PC-3 (cell line): ENCODE results near the gene OPALIN. TPM values are rescaled to one million over a fixed set of nuclear protein-coding genes. Genes with fewer than 3 reads are reported as not detected.

Experiments
- ATAC-seq: fragments of 200-7000 bp; cut with Tn5 transposase; 2 replicates; pipeline ENCODE4 v1.9.1; 2020; ENCODE audit warnings: mild to moderate bottlenecking, moderate library complexity
- BruUV-seq: library from RNA; stranded (reverse); fragments of 400-500 nt; replicated peaks from 2 replicates; lab custom pipeline; 2021; lab: Mats Ljungman, UMichigan
- CTCF ChIA-PET: fragments of 300-600 bp; sonication (Branson Sonifier 250); formaldehyde crosslinking; loops from one replicate; lab custom pipeline; 2022; ENCODE audit warnings: antibody characterized with exemption; lab: Charles Lee
- POLR2A ChIA-PET: fragments of 300-600 bp; sonication (Branson Sonifier 250); formaldehyde crosslinking; loops from one replicate; lab custom pipeline; 2022; ENCODE audit warnings: antibody characterized with exemption; ENCODE audit not compliant: unreplicated experiment; lab: Charles Lee
- DNase-seq: peaks from one replicate; pipeline ENCODE4 v3.0.0-alpha.2; 2015
- H2AFZ ChIP-seq: fragments of 300-600 bp; sonication (generic); 2 replicates; pipeline ENCODE4 v1.6.0; 2016; ENCODE audit warnings: antibody characterized with exemption, low read length
- H3F3A ChIP-seq: fragments of 300-600 bp; sonication (generic); one replicate; pipeline ENCODE4 v1.6.0; 2017; ENCODE audit warnings: antibody characterized with exemption, low read length, control low read depth, mild to moderate bottlenecking; ENCODE audit not compliant: unreplicated experiment
- H3K27ac ChIP-seq: fragments of 300-600 bp; sonication (generic); 2 replicates; pipeline ENCODE4 v1.5.1; 2016; ENCODE audit warnings: mild to moderate bottlenecking, low read length
- H3K27me3 ChIP-seq: fragments of 300-600 bp; sonication (generic); 2 replicates; pipeline ENCODE4 v1.6.1; 2016; ENCODE audit warnings: low read length, mixed read lengths
- H3K36me3 ChIP-seq: fragments of 300-600 bp; sonication (generic); 2 replicates; pipeline ENCODE4 v1.6.1; 2016; ENCODE audit warnings: low read depth, mixed run types, low read length, mixed read lengths
- H3K4me1 ChIP-seq: fragments of 300-600 bp; sonication (generic); 2 replicates; pipeline ENCODE4 v1.5.1; 2016; ENCODE audit warnings: low read length; ENCODE audit not compliant: insufficient read depth
- H3K4me2 ChIP-seq: fragments of 300-600 bp; sonication (generic); 2 replicates; pipeline ENCODE4 v1.6.0; 2016; ENCODE audit warnings: low read length
- H3K4me3 ChIP-seq: fragments of 300-600 bp; sonication (generic); 2 replicates; pipeline ENCODE4 v1.5.1; 2016; ENCODE audit warnings: mild to moderate bottlenecking, low read length, mixed read lengths
- H3K79me2 ChIP-seq: fragments of 300-600 bp; sonication (generic); 2 replicates; pipeline ENCODE4 v1.6.1; 2017; ENCODE audit warnings: low read length, mixed read lengths
- H3K9ac ChIP-seq: fragments of 300-600 bp; sonication (generic); 2 replicates; pipeline ENCODE4 v1.6.0; 2016; ENCODE audit warnings: mild to moderate bottlenecking, low read length
- H3K9me2 ChIP-seq: fragments of 300-600 bp; sonication (generic); replicated peaks from 2 replicates; pipeline ENCODE4 v1.6.1; 2016; ENCODE audit warnings: mixed run types, low read length, mixed read lengths
- H3K9me3 ChIP-seq: fragments of 300-600 bp; sonication (generic); 2 replicates; pipeline ENCODE4 v1.6.1; 2016; ENCODE audit warnings: low read length, mixed read lengths
- H4K20me1 ChIP-seq: fragments of 300-600 bp; sonication (generic); 2 replicates; pipeline ENCODE4 v1.6.1; 2016; ENCODE audit warnings: low read length, mixed read lengths
- CTCF ChIP-seq: fragments of 300-600 bp; sonication (generic); conservative IDR thresholded peaks from 2 replicates; pipeline ENCODE4 v1.5.1; 2017; ENCODE audit warnings: antibody characterized with exemption, low read depth, mild to moderate bottlenecking, low read length
- EZH2 ChIP-seq: fragments of 300-600 bp; sonication (generic); IDR thresholded peaks from one replicate; pipeline ENCODE4 v1.6.1; 2017; ENCODE audit warnings: antibody characterized with exemption, mild to moderate bottlenecking, low read length; ENCODE audit not compliant: unreplicated experiment
- EZH2phosphoT487 ChIP-seq: fragments of 300-600 bp; sonication (generic); IDR thresholded peaks from 2 replicates; pipeline ENCODE4 v1.6.1; 2018; ENCODE audit warnings: mild to moderate bottlenecking, antibody characterized with exemption, low read length, borderline replicate concordance
- intact Hi-C: fragments of 100-400 bp; cut with micrococcal nuclease; formaldehyde crosslinking; loops from 2 replicates; pipeline ENCODE4 v1.9.0; 2023
- total RNA-seq: library from RNA; depleted of rRNA; stranded (reverse); fragments of >200 nt; gene quantifications from 2 replicates; pipeline ENCODE4 v1.2.3, GENCODE V29; 2014

Gene OPALIN
- total RNA-seq, 1 experiment from 2014 or later, result not detected

- intact Hi-C loops, result no loop called here
- H3K9me3 ChIP-seq, result no peaks in the 10 kb centered on the region
- no peak overlapping the region for H3K4me2 ChIP-seq
- no peak overlapping the region for H2AFZ ChIP-seq
- no peaks in the 10 kb centered on the region for H3K79me2 ChIP-seq
- H3K36me3 ChIP-seq, result no peaks in the 10 kb centered on the region
- DNase-seq, result no peak
- BruUV-seq, result no TSS peak
- no peak overlapping the region for H3K9ac ChIP-seq
- no peaks in the 10 kb centered on the region for H3K4me1 ChIP-seq
- peaks cover 60% of the 10 kb centered on the region for H3K27me3 ChIP-seq
- CTCF ChIA-PET, result no interaction called here
- no peaks in the 10 kb centered on the region for H4K20me1 ChIP-seq
- POLR2A ChIA-PET, result no interaction called here
- no peak for TF ChIP-seq EZH2
- no peak for TF ChIP-seq EZH2phosphoT487
- peak; percentile 26; the same call in 1 of the 2 replicates for TF ChIP-seq CTCF
- no peak overlapping the region for H3K4me3 ChIP-seq
- H3F3A ChIP-seq, result no peaks in the 10 kb centered on the region
- H3K27ac ChIP-seq, result no peak overlapping the region
- no peaks in the 10 kb centered on the region for H3K9me2 ChIP-seq
- no peak for ATAC-seq
Measured at GRCh38 chr10:96317067-96317833, 41.6 kb downstream of the OPALIN start.

- CTCF ChIA-PET, result no interaction called here
Measured at GRCh38 chr10:96313344-96313743, 45.5 kb downstream of the OPALIN start.

More at GRCh38 chr10:96313344-96313743, 45.5 kb downstream of the OPALIN start:
- Histone ChIP-seq H3K36me3 (no peaks in the 10 kb centered on the region), H3K27me3 (peaks cover 39% of the 10 kb centered on the region), H3K9me2 (no peaks in the 10 kb centered on the region), H2AFZ (no peak overlapping the region), H3F3A (no peaks in the 10 kb centered on the region), H3K27ac (no peak overlapping the region), H3K4me2 (no peak overlapping the region), H3K79me2 (no peaks in the 10 kb centered on the region), H3K9ac (no peak overlapping the region), H4K20me1 (no peaks in the 10 kb centered on the region), H3K4me3 (no peak overlapping the region), H3K4me1 (no peaks in the 10 kb centered on the region), H3K9me3 (no peaks in the 10 kb centered on the region)
- DNase-seq, result no peak
- TF ChIP-seq EZH2 (no peak), CTCF (no peak), EZH2phosphoT487 (no peak)
- intact Hi-C loops, result no loop called here
- no TSS peak for BruUV-seq
- ATAC-seq, result no peak
- POLR2A ChIA-PET, result no interaction called here
